Vagina (tissue), 2 donors: ENCODE measurements around the gene AQP6.

Experiments used
- CTCF ChIP-seq, 3 experiments: fragments of 450-650 bp in 2 of 3; fragments of 200-600 bp in 1 of 3; sonication (generic) in 1 of 3; IDR thresholded peaks; one replicate each; pipeline ENCODE4 v1.5.1; 2017 to 2019; ENCODE audit warnings: antibody characterized with exemption in 3 of 3, mild to moderate bottlenecking in 2 of 3, moderate library complexity in 2 of 3
- POLR2A ChIP-seq, 2 donors: fragments of 450-650 bp; IDR thresholded peaks; one replicate each; pipeline ENCODE4 v1.6.1; 2017; ENCODE audit warnings: antibody characterized with exemption in 2 of 2, mild to moderate bottlenecking in 2 of 2, moderate library complexity in 2 of 2
- POLR2AphosphoS5 ChIP-seq, 2 donors: sonication (generic); formaldehyde crosslinking; IDR thresholded peaks; one replicate each; pipeline ENCODE4 v1.9.0; 2017; ENCODE audit warnings: antibody characterized with exemption in 2 of 2, mild to moderate bottlenecking in 2 of 2, low read depth in 1 of 2; ENCODE audit not compliant: insufficient read depth in 1 of 2

GRCh38 chr12:49972641-49973360, at the start of gene AQP6:
- TF ChIP-seq CTCF (IDR thresholded peaks at IDR 0.05): no peak
- no peak for TF ChIP-seq POLR2A (IDR thresholded peaks at IDR 0.05)
- no peak for TF ChIP-seq POLR2AphosphoS5 (IDR thresholded peaks at IDR 0.05; ENCODE audit: insufficient read depth in 1 of 2, low read depth in 1 of 2)
